ENCODE measurements around the gene CD59.
"Not testable (repeated sequence)": the region's sequence is repeated elsewhere in the genome, so short reads cannot be mapped to it uniquely, and the experiment has no call there.

CD59 gene

DNA sequence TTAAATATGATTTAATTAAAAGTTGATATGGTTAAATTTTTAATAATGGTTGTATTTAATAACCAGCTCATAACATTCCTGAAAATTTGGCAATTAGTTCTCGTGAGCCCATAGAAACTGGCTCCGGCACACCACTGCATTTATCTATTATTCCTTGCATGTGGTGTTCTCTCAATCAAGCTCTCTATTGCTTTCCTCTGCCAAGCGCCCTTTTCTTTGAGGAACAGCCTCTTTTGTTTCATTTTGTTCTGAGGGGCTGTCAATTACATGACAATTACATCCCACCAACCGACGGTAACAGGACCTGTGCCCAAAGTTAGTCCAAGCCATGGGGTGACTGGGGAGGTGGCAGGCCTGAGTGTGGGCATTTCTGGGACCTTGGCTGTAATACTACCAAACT lies 43.7 kb downstream of the CD59 start:
- no peak for DNase-seq (ENCODE audit: low read depth)

DNA sequence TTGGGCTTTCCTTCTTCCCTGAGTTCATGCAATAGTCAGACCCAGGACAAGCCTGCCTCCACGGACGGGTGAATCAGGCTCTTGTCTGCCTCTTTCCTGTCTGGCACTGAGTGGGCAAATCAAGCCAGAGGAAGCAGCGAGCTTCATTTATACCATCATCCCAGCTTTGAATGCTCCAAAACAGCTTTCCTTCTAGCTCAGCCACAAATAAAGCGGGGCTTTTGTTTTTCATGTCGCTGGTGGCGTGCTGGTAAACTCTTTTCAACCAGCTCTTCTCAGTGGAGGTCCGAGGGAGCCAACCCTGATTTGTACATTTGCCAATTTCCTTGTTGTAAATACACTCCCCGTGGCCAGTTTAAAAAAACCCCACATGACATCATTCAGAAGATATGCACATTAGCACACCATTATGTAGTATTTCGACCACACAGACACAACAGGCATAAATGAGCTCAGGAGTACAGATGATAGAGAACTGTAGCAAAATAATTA lies 44.2 kb downstream of the CD59 start:
- no peak for DNase-seq (ENCODE audit: low read depth)

DNA sequence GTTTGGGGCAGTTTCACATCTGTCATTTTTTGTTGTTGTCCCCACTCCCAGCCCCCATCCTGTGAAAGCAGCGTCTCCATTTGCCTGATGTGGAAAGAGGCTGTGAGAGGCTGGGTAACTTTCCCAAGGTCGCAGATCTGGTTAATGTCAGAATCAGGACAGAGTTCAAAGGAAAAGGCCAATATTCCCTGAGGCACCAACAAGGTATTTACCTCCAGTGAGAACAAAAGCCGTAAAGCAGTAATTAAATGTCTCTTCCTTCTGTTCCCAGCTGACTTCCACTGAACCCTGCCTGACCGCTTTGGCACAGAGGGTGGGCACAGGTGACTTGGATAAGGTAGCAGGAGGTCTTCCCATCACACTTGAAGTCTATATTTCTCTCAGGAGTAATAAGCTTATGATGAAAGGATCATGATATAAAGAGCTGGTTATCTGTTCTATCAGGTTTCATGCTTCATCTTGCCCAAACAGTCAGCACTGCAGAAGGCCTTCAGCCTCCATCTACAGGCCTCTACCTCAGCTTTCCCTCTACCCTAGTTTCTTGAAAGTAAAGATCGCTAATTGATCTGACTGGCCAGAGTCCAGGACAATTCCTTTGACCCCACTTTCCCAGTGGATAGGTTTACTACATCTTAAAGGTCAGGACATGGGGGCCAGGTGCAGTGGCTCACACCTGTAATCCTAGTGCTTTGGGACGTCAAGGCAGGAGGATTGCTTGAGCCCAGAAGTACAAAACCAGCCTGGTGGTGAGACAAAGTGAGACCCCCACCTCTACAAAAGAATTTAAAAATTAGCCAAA lies 45.0 kb downstream of the CD59 start:
- DNase-seq (ENCODE audit: low read depth), result no peak

DNA sequence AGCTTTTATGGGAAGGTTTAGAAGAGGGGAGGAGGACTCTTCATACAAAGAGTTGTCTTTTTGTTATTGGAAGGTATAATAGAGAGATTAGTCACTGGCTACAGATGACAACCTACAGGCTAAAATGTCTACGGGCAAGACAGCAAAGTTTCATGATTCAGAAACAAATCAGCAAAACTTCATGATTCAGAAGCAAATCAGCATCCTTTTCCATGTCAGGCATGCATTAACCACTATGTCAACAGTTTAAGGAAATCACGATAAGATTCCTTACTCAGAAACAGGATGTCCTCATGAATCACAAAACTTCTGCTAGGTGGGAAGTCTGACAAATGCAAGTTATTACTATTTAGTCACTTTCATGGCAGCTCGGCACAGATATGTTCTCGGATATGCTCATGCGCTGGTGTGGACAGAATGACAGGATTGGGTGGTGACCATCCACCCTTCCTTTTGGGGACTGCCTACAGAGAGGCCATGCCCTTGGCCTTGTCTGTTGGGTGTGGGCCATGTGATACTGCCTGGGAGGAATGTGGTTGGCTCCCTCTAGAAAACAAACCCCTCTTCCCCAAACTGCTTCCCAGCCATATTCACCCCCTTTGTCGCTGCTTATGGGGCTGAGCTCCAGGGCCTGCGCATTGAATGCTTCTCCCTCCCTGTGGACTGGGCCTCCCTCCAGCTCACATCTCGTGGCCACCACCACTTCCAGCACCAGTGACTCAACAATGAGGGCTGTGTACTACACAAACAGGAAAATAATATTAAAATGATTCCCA lies 45.7 kb downstream of the CD59 start:
- no peak for DNase-seq (ENCODE audit: low read depth)

DNA sequence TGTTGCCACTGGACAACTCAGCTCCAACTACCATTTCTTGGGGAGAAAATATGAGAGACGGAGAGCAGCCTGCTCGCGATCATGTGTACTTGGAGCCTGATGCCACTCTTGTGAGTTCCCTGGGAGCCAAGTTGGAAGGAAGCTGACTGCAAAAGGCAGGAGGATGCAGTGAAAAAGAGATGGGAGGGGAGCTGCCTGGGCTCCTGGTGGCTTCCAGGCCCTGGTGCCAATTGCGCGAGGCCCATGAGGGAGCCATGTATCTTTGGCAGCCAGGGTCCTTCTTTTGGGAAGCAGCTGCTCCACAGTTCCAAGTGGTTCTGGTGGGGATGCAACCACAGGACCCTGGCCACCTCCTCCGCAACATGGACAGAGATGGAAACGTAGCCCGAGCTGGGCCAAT lies 46.7 kb downstream of the CD59 start:
- no peak for DNase-seq (ENCODE audit: low read depth)

DNA sequence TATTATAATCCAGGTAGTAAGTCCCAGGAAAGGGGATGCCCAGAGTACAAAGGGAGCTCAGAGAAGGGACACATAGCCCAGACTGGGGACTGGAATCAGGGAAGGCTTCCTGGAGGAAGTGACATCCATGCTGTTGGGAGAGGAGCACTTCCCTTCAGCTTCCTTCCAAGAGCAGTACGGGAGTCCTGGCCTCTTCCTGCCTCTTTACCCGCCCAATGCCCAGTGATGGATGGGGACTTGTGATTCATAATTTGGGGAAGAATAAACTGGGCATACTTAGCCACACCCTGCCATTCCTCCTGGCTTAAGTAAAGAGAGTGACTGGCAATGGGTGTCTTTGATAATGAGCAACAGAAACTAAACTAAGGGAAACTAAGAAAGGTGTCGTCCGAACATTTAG lies 47.1 kb downstream of the CD59 start:
- DNase-seq (ENCODE audit: low read depth), result no peak

DNA sequence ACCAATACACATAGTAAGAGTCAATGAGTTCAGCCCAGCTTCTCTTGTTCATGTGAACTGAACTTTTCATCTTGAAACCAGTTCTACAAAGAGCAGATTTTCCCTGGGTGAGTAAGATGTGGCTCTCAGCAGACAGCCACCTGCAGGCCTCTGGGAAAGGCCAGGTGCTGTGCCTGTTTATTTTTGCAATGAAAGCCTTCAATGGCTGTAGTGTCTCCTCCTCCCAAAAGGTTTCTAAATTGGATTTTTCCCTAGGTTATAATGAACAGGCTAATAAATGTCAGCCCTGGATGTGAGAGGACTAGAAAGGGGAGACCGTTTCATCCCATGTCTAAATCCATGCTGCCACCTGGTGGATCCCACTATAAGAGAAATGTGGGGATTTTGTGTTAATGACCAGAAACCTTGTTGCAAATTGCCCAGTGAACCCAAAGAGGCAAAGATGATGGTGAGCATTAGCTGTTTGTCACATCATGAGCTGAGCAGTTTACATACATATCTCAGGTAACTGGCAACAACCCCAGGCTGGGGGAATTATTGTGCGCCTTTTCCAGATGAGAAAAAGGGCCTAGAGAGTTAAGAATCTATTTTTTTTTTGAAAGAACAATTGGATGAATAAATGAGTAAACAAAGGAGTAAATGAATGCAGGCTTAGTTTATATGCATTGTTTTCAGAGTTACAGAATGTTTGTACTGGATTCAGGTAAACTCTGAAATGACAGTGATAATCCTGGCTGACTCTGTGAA lies 48.3 kb downstream of the CD59 start:
- DNase-seq (ENCODE audit: low read depth), result no peak

DNA sequence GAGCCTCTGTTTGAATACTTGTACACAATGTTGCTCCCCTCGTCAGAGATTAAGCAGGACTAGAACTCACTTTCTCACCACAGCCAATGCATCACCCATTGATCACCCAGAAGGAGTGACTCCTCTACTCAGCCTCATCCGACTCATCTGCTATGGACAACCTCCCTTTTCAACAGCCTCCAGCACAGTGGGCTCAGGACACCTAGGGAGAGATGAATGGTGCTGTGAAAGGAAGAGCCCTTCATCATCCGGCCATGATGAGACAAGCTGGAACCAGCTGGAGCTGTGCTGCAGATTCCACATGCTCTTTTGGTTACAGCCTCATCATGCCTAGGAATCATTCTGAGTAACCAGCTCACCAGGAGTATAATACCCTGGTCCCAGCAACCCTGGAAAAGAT lies 51.1 kb downstream of the CD59 start:
- no peak for DNase-seq (ENCODE audit: low read depth)

DNA sequence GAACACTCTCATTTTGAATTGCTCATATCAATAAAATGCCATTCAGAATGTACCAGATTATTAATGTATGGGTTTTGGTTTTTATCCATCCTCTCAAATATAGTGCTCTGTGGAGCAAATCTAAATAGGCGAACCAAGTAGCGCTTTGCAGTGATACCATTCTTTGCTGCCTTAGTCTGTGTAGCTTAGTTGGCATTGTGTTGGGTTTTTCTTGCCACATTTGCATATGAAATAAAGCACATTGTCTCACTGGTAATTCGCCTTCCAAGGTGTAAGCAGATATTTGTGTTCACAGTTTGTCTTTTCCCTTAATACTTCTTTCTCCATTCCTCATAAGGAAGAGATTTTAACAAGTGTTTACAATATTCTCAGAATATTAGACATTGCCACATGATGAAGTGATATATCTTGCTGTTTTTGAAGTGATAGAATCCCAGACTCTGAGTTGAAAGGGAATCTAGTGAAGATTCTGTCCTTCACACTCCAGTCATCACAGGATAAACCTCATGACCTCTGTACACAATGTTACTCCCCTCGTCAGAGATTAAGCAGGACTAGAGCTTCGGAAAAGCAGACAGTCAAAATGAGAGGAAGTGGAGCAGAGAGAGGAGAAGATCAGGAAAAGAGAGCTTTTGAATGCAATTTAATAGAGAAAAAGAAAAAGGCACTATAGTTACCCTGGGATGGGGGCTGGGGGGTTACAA lies 52.1 kb downstream of the CD59 start:
- DNase-seq (ENCODE audit: low read depth), result no peak

DNA sequence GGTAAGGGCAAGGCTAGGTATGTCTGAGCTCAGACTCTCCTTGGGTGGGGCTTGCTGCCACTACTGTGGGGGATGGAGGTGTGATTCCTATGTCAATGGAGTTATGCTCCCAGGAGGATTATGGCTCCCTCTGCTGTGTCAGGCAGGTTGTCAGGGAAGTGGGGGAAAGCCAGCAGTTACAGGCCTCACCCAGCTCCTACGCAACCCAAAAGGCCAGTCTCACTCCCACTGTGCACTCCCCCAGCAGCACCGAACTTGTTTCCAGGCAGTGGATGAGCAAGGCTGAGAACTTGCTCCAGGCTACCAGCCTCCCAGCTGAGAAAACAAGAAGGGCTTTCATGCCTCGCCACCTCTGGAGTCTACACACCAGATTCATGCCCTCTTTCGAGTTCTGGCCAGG lies 53.8 kb downstream of the CD59 start:
- DNase-seq (ENCODE audit: low read depth), result no peak

DNA sequence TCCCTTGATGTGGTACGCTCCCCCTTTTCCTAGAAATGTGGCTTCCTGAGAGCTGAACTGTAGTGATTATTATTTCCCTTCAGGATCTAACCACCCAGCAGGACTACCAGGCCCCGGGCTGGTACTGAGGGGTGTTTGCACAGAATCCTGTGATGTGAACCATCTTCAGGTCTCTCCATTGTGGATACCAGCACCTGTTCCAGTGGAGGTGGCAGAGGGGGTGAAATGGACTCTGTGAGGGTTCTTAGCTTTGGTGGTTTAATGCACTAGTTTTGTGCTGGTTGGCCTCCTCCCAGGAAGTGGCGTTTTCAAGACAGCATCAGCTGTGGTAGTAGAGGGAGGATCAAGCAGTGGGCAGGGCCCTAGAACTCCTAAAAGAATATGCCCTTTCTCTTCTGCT lies 54.2 kb downstream of the CD59 start:
- no peak for DNase-seq (ENCODE audit: low read depth)

DNA sequence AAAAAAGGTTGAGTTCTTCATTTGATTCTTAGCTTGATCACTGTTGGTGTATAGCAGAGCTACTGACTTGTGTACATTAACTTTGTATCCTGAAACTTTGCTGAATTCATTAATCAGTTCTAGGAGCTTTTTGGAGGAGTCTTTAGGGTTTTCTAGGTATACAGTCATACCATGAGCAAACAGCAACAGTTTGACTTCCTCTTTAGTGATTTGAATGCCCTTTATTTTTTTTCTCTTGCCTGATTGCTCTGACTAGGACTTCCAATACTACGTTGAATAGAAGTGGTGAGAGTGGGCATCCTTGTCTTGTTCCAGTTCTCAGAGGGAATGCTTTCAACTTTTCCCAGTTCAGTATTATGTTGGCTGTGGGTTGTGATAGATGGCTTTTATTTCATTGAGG lies 57.6 kb downstream of the CD59 start:
- not testable (repeated sequence) for DNase-seq (ENCODE audit: low read depth)

DNA sequence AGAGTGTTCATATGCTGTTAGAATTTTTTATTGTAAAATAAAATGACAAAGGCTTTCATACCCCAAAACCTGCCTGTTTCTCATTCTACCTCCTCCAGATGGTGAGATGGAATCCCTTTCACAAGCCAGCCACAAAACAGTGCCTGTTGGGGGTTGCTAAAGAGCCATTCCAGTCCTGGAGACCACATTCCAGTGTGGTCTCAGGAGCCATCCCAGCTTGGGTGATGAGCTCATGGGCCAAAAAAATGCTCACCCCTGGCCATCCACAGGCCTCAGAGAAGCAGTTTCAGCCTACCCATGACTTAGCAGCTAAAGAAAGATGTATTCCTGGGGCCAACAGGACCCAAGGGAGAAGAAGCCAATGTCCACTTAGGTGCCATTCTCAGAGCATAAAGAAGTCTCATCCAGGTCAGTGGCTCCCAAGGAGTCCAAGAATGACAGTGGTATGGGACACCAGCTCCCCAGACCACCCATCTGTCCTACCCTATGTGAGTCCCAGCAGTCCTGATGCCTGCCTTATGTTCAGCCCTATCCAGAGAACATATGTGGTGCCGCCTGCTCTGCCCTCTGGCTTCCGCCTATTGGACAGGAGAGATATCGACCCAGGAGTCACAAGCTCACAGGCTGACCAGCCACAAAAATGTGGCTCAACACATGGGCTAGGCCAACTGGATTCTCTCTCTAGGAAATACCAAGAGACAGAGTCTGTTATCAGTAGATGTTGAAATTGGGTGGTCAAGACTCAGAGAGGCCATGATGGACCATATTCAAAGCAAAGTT lies 62.0 kb downstream of the CD59 start:
- no peak for DNase-seq (ENCODE audit: low read depth)

DNA sequence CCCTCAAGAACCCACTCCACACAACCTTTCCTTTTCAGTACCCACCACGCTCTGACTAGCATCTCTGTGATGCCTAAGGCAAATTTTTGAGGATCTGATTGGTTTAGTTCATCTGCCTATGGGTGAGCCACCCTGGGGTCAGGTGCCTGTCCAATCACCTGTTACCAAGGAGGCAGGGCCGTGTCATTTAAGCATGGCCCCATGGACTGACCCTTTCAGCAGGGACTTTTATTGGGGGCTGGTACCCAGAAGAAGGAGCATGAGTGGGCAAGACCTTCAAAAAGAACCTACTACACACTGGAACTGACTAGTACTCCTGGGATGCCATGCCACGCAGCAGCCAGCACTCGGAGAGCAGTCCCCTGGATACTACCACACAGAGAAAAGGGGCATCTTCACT lies 64.0 kb downstream of the CD59 start:
- no peak for DNase-seq (ENCODE audit: low read depth)

DNA sequence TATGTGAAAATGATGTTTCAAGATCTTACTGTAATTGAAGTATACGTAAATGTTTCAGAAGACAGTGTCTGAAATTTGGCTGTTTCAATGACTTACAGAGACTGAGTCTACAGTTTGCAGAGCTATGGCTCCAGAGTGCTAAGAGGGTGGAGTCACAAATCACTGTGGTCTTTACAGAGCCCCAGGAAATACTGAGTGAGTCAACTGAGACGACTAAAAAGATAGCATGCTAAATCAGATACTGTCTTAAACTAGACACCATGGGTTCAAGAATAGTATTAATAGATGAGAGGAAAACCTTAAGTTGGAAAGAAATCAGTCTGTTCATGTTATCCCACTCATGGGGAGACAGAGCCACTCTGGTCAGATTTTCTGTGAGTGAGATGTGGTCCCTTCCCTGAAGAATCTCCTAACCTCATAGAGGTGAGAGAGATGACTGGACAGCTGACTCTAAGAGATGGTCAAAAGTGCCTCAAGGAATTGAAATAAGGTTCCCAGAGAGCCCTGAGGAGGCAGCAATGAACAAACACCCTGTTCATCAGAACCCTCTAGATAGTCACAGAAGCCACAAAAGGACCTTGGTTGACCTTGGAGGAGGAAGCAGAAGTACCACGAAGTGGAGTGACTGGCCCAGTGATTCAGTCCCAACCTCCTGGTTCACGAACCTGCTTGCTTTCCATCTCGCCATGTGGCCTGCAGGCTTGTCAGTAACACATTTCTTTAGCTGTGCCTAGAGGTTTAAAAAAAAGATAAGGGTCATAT lies 65.8 kb downstream of the CD59 start:
- DNase-seq (ENCODE audit: low read depth), result no peak

DNA sequence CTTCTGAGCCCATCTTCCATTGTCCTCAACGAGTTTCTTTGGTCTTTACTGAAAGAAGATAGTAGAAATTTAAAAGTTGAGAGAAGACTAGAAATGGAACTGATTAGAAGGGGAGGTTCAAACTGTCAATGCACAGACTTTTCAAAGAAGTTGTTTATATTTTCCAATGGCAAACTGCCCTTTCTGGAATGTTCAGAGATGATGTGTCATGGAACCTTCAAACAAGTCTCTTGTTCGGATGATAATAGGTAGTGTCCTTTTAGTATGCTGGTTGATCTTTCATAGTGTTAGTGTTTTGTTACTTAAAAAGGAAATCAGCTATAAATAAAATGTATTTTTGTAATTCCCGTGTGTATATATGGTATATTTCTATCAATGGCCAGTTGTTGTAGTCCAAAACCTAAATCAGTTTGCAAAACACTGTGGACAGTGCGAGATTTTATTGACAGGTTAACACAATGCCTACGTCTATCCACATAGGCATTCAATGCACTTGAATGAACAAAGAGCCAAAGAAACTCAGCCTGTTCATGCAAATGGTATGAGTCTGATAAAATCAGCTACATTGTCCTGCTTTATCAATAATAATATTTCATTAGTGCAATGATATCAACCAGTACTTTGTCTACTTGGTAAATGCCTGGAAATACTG lies 66.5 kb downstream of the CD59 start:
- no peak for DNase-seq (ENCODE audit: low read depth)

DNA sequence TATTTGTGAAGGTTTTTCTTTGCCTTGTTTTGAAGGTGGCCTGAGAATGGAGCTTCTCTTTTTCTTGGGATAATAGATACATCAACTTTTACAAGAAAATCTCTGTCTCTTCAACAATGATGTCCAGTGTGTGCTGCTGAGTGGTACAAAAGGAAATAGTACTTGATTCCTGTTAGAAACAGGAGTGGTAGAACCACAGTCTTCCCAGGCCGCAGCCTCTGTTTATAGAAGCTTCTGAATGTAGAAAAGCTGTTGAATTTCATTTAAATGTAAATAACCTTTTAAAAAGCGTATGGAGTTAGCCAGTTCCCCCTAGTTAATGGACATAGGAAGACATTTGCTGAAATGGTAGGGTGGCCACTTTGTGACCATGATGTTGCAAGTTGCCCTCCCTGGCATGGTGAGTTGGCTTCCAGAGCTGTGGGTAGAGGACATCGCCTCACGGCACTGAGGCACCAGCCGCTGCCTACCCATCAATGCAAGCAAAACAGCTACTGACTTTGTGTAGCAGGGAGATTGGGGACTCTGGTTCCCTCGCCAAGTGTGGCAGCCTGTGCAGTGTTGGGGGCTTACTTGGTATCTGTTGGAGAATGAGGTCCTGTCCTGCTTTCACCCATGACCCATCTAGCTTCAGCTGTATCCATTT lies 67.1 kb downstream of the CD59 start:
- no peak for DNase-seq (ENCODE audit: low read depth)

DNA sequence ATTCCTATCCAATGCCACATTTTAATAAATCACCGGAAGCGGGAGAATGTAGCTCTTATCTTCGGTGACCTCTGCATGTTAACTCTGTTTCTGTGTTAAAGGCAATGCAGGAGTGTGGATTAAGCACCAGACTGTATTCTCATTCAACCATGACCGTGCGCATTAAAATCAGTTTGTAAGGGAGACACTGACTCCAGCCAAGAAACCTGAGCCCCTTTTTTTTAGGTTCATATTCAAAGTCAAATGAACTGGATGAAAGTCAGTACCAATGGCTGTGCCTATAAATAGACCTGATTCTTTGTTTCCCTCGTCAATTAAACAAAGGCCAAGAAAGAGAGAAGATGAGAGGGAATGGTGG lies 67.8 kb downstream of the CD59 start:
- DNase-seq (ENCODE audit: low read depth), result no peak

DNA sequence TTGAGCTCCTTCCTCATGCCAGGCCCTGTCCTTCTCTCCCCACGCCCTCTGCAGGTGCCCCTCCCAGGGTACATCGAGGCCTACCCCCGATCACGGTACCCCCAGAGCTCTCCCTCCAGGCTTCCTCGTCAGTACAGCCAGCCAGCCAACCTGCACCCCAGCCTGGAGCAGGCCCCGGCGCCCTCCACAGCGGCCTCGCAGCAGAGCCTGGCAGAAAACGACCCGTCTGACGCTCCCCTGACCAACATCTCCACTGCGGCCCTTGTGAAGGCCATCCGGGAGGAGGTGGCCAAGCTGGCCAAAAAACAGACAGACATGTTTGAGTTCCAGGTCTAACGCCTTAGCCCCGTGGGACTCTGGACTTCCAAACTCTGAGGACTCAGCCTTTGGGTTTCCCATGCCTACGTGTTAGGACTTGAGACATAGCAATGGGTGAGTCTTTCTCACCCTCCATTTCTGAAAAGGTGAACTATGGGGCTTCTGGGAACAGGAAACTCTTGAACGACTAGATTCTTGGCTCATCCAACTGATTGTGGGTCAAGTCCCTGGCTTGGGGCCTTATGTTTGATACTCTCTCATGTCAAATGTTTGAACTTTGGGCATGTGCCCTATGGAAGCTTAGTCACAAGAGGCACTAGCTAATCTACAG lies 68.3 kb downstream of the CD59 start:
- DNase-seq (ENCODE audit: low read depth), result no peak
